GM23338 (cell line): ENCODE measurements around the gene MS4A6A. TPM values are rescaled to one million over a fixed set of nuclear protein-coding genes. Genes with fewer than 3 reads are reported as not detected.

Experiments used
- ATAC-seq: fragments of 200-7000 bp; cut with Tn5 transposase; 3 replicates; pipeline ENCODE4 v1.9.1; 2020
- DNase-seq: peaks from one replicate; pipeline ENCODE4 v3.0.0-alpha.2; 2015; ENCODE audit warnings: low spot score
- H2AFZ ChIP-seq: fragments of 200-600 bp; sonication (generic); 2 replicates; pipeline ENCODE4 v1.8.0; 2016; ENCODE audit warnings: antibody characterized with exemption, mild to moderate bottlenecking, moderate library complexity
- H3F3A ChIP-seq: fragments of 200-600 bp; sonication (generic); replicated peaks from 2 replicates; pipeline ENCODE4 v1.8.0; 2017; ENCODE audit warnings: antibody characterized with exemption, mixed run types, low read depth
- H3K27ac ChIP-seq: fragments of 200-600 bp; sonication (generic); 2 replicates; pipeline ENCODE4 v1.6.1; 2016; ENCODE audit warnings: low read depth
- H3K27me3 ChIP-seq: fragments of 200-600 bp; sonication (generic); 2 replicates; pipeline ENCODE4 v1.8.0; 2016; ENCODE audit warnings: mild to moderate bottlenecking, mixed run types, moderate library complexity; ENCODE audit not compliant: insufficient read depth
- H3K36me3 ChIP-seq: fragments of 200-600 bp; sonication (generic); 2 replicates; pipeline ENCODE4 v1.8.0; 2016; ENCODE audit warnings: mild to moderate bottlenecking; ENCODE audit not compliant: insufficient read depth
- H3K4me1 ChIP-seq: fragments of 200-600 bp; sonication (generic); 2 replicates; pipeline ENCODE4 v1.8.0; 2016; ENCODE audit warnings: mild to moderate bottlenecking, moderate library complexity; ENCODE audit not compliant: insufficient read depth
- H3K4me2 ChIP-seq: fragments of 200-600 bp; sonication (generic); 2 replicates; pipeline ENCODE4 v1.7.1; 2017; ENCODE audit warnings: mixed run types
- H3K4me3 ChIP-seq: fragments of 200-600 bp; sonication (generic); 2 replicates; pipeline ENCODE4 v1.6.1; 2016; ENCODE audit warnings: mixed run types
- H3K79me2 ChIP-seq: fragments of 200-600 bp; sonication (generic); replicated peaks from 2 replicates; pipeline ENCODE4 v1.8.0; 2017; ENCODE audit warnings: mild to moderate bottlenecking; ENCODE audit not compliant: insufficient read depth
- H3K9me2 ChIP-seq: fragments of 200-600 bp; sonication (generic); 2 replicates; pipeline ENCODE4 v1.8.0; 2017; ENCODE audit not compliant: insufficient read depth
- H4K20me1 ChIP-seq: fragments of 200-600 bp; sonication (generic); replicated peaks from 2 replicates; pipeline ENCODE4 v1.8.0; 2017; ENCODE audit warnings: mild to moderate bottlenecking; ENCODE audit not compliant: insufficient read depth
- H3K27ac Mint-ChIP-seq: 2 replicates; pipeline ENCODE4 v1.8.0; 2020; ENCODE audit warnings: inconsistent platforms, mild to moderate bottlenecking, moderate library complexity, mixed read lengths
- H3K27me3 Mint-ChIP-seq: 3 replicates; pipeline ENCODE4 v1.8.0; 2022; ENCODE audit warnings: low read depth, mild to moderate bottlenecking, moderate library complexity, mixed read lengths, inconsistent platforms; ENCODE audit not compliant: insufficient read depth, poor library complexity
- H3K36me3 Mint-ChIP-seq: 3 replicates; pipeline ENCODE4 v1.8.0; 2021; ENCODE audit warnings: low read depth, mild to moderate bottlenecking, inconsistent platforms, moderate library complexity, mixed read lengths
- H3K4me1 Mint-ChIP-seq: 3 replicates; pipeline ENCODE4 v1.8.0; 2020; ENCODE audit warnings: mild to moderate bottlenecking, inconsistent platforms, mixed read lengths
- H3K4me3 Mint-ChIP-seq: 3 replicates; pipeline ENCODE4 v1.8.0; 2021; ENCODE audit warnings: moderate library complexity, mild to moderate bottlenecking, inconsistent platforms, mixed read lengths
- H3K9me3 Mint-ChIP-seq: 3 replicates; pipeline ENCODE4 v1.8.0; 2020; ENCODE audit warnings: moderate library complexity, mild to moderate bottlenecking, inconsistent platforms, mixed read lengths
- EZH2 ChIP-seq: fragments of 200-600 bp; sonication (generic); IDR thresholded peaks from one replicate; pipeline ENCODE4 v1.8.0; 2017; ENCODE audit warnings: antibody characterized with exemption, mild to moderate bottlenecking, low read depth; ENCODE audit not compliant: unreplicated experiment
- JUNB ChIP-seq: IDR thresholded peaks from one replicate; pipeline ENCODE4 v1.6.1; 2016; ENCODE audit warnings: antibody characterized with exemption; ENCODE audit not compliant: unreplicated experiment
- POLR2AphosphoS5 ChIP-seq: IDR thresholded peaks from 2 replicates; pipeline ENCODE4 v1.6.1; 2016; ENCODE audit warnings: antibody characterized with exemption, low read depth
- ZNF114 ChIP-seq: fragments of 250-450 bp; sonication (Bioruptor Pico); IDR thresholded peaks from 2 replicates; pipeline ENCODE4 v1.5.0; 2020; ENCODE audit warnings: mild to moderate bottlenecking, moderate library complexity
- ZNF331 ChIP-seq: fragments of 250-450 bp; sonication (Bioruptor Pico); IDR thresholded peaks from 2 replicates; pipeline ENCODE4 v1.5.0; 2020; ENCODE audit warnings: low read depth, mild to moderate bottlenecking, moderate library complexity
- polyA plus RNA-seq: library from polyadenylated mRNA; unstranded; fragments of >200 nt; fragmentation: Nextera tagmentation; extraction: Ambion mirVana; gene quantifications from 2 replicates; pipeline ENCODE4 v1.2.1, GENCODE V29; 2016
- total RNA-seq: library from RNA; depleted of rRNA; stranded (reverse); fragments of >200 nt; shearing (Covaris generic); gene quantifications from 2 replicates; pipeline ENCODE4 v1.2.3, GENCODE V29; 2014
- TF ChIP-seq, protein P1 (sequence below): fragments of 250-450 bp; sonication (Bioruptor Pico); IDR thresholded peaks from 2 replicates; pipeline ENCODE4 v1.5.0; 2020; ENCODE audit warnings: mild to moderate bottlenecking, moderate library complexity
- TF ChIP-seq, protein P2 (sequence below): IDR thresholded peaks from 2 replicates; pipeline ENCODE4 v1.6.1; 2016; ENCODE audit warnings: antibody characterized with exemption
- TF ChIP-seq, protein P3 (sequence below), 2 experiments: fragments of 200-600 bp in 1 of 2; sonication (generic) in 1 of 2; conservative IDR thresholded peaks; 2 replicates each; pipeline versions ENCODE4 v1.5.1 to v1.6.1; 2016 to 2017; ENCODE audit warnings: antibody characterized with exemption in 2 of 2, low read depth in 2 of 2, mild to moderate bottlenecking in 2 of 2, moderate library complexity in 1 of 2
- TF ChIP-seq, protein P4 (sequence below): IDR thresholded peaks from one replicate; pipeline ENCODE4 v1.6.1; 2018; ENCODE audit warnings: antibody characterized with exemption; ENCODE audit not compliant: unreplicated experiment

MS4A6A gene
- total and polyA plus RNA-seq, 2 experiments from 2014 or later = not detected

DNA sequence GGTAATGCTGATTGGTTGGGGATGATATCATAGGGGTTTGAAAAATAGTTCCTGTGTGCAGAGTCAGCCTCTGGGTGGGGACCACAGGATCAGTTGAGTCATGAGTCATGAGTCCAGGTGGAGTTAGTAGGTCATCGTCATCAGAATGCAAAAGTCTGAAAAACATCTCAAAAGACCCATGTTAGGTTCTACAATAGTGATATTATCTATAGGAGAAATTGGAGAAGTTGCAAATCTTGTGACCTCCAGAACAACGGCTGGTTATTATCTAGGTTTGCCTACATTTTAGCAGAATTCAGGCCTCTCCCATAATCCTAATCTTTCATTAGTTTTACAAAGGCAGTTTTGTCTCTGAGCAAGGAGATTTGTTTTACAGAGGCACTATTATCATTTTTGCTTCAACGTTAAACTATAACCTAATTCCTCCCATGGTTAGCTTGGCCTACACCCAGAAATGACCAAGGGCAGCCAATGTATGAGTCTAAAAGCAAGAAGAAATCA is 55.5 kb downstream of the MS4A6A start (continued):
- TF ChIP-seq, protein P1, sequence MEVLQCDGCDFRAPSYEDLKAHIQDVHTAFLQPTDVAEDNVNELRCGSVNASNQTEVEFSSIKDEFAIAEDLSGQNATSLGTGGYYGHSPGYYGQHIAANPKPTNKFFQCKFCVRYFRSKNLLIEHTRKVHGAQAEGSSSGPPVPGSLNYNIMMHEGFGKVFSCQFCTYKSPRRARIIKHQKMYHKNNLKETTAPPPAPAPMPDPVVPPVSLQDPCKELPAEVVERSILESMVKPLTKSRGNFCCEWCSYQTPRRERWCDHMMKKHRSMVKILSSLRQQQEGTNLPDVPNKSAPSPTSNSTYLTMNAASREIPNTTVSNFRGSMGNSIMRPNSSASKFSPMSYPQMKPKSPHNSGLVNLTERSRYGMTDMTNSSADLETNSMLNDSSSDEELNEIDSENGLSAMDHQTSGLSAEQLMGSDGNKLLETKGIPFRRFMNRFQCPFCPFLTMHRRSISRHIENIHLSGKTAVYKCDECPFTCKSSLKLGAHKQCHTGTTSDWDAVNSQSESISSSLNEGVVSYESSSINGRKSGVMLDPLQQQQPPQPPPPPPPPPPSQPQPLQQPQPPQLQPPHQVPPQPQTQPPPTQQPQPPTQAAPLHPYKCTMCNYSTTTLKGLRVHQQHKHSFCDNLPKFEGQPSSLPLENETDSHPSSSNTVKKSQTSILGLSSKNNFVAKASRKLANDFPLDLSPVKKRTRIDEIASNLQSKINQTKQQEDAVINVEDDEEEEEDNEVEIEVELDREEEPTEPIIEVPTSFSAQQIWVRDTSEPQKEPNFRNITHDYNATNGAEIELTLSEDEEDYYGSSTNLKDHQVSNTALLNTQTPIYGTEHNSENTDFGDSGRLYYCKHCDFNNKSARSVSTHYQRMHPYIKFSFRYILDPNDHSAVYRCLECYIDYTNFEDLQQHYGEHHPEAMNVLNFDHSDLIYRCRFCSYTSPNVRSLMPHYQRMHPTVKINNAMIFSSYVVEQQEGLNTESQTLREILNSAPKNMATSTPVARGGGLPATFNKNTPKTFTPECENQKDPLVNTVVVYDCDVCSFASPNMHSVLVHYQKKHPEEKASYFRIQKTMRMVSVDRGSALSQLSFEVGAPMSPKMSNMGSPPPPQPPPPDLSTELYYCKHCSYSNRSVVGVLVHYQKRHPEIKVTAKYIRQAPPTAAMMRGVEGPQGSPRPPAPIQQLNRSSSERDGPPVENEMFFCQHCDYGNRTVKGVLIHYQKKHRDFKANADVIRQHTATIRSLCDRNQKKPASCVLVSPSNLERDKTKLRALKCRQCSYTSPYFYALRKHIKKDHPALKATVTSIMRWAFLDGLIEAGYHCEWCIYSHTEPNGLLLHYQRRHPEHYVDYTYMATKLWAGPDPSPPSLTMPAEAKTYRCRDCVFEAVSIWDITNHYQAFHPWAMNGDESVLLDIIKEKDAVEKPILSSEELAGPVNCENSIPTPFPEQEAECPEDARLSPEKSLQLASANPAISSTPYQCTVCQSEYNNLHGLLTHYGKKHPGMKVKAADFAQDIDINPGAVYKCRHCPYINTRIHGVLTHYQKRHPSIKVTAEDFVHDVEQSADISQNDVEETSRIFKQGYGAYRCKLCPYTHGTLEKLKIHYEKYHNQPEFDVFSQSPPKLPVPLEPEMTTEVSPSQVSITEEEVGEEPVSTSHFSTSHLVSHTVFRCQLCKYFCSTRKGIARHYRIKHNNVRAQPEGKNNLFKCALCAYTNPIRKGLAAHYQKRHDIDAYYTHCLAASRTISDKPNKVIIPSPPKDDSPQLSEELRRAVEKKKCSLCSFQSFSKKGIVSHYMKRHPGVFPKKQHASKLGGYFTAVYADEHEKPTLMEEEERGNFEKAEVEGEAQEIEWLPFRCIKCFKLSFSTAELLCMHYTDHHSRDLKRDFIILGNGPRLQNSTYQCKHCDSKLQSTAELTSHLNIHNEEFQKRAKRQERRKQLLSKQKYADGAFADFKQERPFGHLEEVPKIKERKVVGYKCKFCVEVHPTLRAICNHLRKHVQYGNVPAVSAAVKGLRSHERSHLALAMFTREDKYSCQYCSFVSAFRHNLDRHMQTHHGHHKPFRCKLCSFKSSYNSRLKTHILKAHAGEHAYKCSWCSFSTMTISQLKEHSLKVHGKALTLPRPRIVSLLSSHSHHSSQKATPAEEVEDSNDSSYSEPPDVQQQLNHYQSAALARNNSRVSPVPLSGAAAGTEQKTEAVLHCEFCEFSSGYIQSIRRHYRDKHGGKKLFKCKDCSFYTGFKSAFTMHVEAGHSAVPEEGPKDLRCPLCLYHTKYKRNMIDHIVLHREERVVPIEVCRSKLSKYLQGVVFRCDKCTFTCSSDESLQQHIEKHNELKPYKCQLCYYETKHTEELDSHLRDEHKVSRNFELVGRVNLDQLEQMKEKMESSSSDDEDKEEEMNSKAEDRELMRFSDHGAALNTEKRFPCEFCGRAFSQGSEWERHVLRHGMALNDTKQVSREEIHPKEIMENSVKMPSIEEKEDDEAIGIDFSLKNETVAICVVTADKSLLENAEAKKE (CRISPR knock-in tag) = no peak
- TF ChIP-seq, protein P2, sequence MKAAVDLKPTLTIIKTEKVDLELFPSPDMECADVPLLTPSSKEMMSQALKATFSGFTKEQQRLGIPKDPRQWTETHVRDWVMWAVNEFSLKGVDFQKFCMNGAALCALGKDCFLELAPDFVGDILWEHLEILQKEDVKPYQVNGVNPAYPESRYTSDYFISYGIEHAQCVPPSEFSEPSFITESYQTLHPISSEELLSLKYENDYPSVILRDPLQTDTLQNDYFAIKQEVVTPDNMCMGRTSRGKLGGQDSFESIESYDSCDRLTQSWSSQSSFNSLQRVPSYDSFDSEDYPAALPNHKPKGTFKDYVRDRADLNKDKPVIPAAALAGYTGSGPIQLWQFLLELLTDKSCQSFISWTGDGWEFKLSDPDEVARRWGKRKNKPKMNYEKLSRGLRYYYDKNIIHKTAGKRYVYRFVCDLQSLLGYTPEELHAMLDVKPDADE = no peak
- TF ChIP-seq JUNB (no peak), EZH2 (no peak)

DNA sequence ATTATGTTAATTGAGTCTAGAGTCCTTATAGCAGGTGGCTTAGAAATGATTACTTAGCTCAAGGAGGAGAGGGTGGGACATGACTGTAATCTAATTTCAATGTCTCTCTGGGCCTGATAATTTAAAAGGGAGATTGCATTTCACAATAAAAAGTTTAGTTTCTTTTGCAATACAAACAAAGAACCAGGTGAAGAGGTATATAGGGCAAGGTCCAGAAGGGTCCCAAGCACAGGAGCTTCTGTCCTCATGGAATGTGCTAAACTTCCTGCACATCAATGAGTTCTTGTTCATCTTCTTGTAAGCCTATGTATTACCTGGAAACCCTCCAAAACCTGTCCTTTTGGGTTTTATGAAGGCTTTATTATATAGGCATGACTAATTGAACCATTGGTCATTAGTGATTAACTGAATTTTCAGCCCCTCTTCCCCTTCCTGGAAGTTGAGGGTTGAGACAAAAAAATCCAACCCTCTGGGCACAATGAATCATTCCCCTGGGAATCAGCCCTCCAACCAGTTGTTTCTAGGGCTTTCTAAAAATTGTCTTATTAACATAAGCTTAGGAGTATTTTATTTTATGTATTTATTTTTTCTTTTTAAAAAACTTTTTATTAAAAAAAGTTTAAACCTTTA is 56.8 kb downstream of the MS4A6A start:
- Histone ChIP-seq H3K4me3 (no peak overlapping the region), H3K4me2 (no peak overlapping the region), H3K36me3 (no peaks in the 10 kb centered on the region), H3K9me2 (0 out of 2 replicates have a peak, but pooled peaks cover 3% of the 10 kb centered on the region), H3K4me1 (peaks cover 26% of the 10 kb centered on the region), H2AFZ (no peak overlapping the region), H3F3A (no peaks in the 10 kb centered on the region), H3K79me2 (no peaks in the 10 kb centered on the region), H3K27ac (no peak overlapping the region), H4K20me1 (no peaks in the 10 kb centered on the region), H3K27me3 (no peaks in the 10 kb centered on the region)
- H3K36me3 Mint-ChIP-seq = no peaks in the 10 kb centered on the region
- ATAC-seq (no peak), DNase-seq (no peak)
- no peak overlapping the region for H3K4me3 Mint-ChIP-seq
- H3K27ac Mint-ChIP-seq = no peak overlapping the region
- no peaks in the 10 kb centered on the region for H3K9me3 Mint-ChIP-seq
- no peaks in the 10 kb centered on the region for H3K27me3 Mint-ChIP-seq
- peaks cover 17% of the 10 kb centered on the region for H3K4me1 Mint-ChIP-seq
- no peak for TF ChIP-seq POLR2AphosphoS5
- no peak for TF ChIP-seq EZH2
- TF ChIP-seq, protein P3, sequence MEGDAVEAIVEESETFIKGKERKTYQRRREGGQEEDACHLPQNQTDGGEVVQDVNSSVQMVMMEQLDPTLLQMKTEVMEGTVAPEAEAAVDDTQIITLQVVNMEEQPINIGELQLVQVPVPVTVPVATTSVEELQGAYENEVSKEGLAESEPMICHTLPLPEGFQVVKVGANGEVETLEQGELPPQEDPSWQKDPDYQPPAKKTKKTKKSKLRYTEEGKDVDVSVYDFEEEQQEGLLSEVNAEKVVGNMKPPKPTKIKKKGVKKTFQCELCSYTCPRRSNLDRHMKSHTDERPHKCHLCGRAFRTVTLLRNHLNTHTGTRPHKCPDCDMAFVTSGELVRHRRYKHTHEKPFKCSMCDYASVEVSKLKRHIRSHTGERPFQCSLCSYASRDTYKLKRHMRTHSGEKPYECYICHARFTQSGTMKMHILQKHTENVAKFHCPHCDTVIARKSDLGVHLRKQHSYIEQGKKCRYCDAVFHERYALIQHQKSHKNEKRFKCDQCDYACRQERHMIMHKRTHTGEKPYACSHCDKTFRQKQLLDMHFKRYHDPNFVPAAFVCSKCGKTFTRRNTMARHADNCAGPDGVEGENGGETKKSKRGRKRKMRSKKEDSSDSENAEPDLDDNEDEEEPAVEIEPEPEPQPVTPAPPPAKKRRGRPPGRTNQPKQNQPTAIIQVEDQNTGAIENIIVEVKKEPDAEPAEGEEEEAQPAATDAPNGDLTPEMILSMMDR (conservative IDR thresholded peaks at IDR 0.05; ENCODE audit: low read depth in 2 of 2) = no peak
- TF ChIP-seq ZNF114 (CRISPR knock-in tag) = no peak
- no peak for TF ChIP-seq ZNF331 (CRISPR knock-in tag)
- TF ChIP-seq, protein P2 = no peak
- TF ChIP-seq, protein P4, sequence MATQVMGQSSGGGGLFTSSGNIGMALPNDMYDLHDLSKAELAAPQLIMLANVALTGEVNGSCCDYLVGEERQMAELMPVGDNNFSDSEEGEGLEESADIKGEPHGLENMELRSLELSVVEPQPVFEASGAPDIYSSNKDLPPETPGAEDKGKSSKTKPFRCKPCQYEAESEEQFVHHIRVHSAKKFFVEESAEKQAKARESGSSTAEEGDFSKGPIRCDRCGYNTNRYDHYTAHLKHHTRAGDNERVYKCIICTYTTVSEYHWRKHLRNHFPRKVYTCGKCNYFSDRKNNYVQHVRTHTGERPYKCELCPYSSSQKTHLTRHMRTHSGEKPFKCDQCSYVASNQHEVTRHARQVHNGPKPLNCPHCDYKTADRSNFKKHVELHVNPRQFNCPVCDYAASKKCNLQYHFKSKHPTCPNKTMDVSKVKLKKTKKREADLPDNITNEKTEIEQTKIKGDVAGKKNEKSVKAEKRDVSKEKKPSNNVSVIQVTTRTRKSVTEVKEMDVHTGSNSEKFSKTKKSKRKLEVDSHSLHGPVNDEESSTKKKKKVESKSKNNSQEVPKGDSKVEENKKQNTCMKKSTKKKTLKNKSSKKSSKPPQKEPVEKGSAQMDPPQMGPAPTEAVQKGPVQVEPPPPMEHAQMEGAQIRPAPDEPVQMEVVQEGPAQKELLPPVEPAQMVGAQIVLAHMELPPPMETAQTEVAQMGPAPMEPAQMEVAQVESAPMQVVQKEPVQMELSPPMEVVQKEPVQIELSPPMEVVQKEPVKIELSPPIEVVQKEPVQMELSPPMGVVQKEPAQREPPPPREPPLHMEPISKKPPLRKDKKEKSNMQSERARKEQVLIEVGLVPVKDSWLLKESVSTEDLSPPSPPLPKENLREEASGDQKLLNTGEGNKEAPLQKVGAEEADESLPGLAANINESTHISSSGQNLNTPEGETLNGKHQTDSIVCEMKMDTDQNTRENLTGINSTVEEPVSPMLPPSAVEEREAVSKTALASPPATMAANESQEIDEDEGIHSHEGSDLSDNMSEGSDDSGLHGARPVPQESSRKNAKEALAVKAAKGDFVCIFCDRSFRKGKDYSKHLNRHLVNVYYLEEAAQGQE = no peak
